Hepatocyte (in vitro differentiated cells): ENCODE results near the gene RNF128. TPM values are rescaled to one million over a fixed set of nuclear protein-coding genes. Genes with fewer than 3 reads are reported as not detected.
A peak's percentile ranks its signal among the peaks of the same experiment; 100 is the strongest.

Source experiments
- DNase-seq: peaks from one replicate; pipeline ENCODE4 v3.0.0-alpha.2; 2016; ENCODE audit warnings: low spot score
- H2AFZ ChIP-seq: fragments of 200-600 bp; sonication (generic); 2 replicates; pipeline ENCODE4 v1.6.0; 2016; ENCODE audit warnings: antibody characterized with exemption, mild to moderate bottlenecking
- H3K27ac ChIP-seq: fragments of 200-600 bp; sonication (generic); 2 replicates; pipeline ENCODE4 v1.5.1; 2016; ENCODE audit warnings: mild to moderate bottlenecking
- H3K27me3 ChIP-seq: fragments of 200-600 bp; sonication (generic); 2 replicates; pipeline ENCODE4 v1.6.1; 2016
- H3K36me3 ChIP-seq: fragments of 200-600 bp; sonication (generic); replicated peaks from 2 replicates; pipeline ENCODE4 v1.5.1; 2016; ENCODE audit warnings: low read depth; ENCODE audit not compliant: insufficient read depth
- H3K4me1 ChIP-seq: fragments of 200-600 bp; sonication (generic); 2 replicates; pipeline ENCODE4 v1.5.1; 2016; ENCODE audit warnings: mild to moderate bottlenecking, moderate library complexity; ENCODE audit not compliant: insufficient read depth
- H3K4me2 ChIP-seq: fragments of 200-600 bp; sonication (generic); 2 replicates; pipeline ENCODE4 v1.6.0; 2016
- H3K4me3 ChIP-seq: fragments of 200-600 bp; sonication (generic); 2 replicates; pipeline ENCODE4 v1.5.1; 2016; ENCODE audit warnings: mild to moderate bottlenecking
- H3K79me2 ChIP-seq: fragments of 200-600 bp; sonication (generic); 2 replicates; pipeline ENCODE4 v1.6.0; 2017; ENCODE audit warnings: mild to moderate bottlenecking
- H3K9me2 ChIP-seq: fragments of 200-600 bp; sonication (generic); replicated peaks from 2 replicates; pipeline ENCODE4 v1.6.0; 2017; ENCODE audit warnings: mild to moderate bottlenecking; ENCODE audit not compliant: insufficient read depth
- H3K9me3 ChIP-seq: fragments of 200-600 bp; sonication (generic); 2 replicates; pipeline ENCODE4 v1.5.1; 2016; ENCODE audit warnings: low read depth, mild to moderate bottlenecking
- H4K20me1 ChIP-seq: fragments of 200-600 bp; sonication (generic); 2 replicates; pipeline ENCODE4 v1.6.0; 2016; ENCODE audit warnings: mild to moderate bottlenecking; ENCODE audit not compliant: insufficient read depth, poor library complexity, severe bottlenecking
- EZH2 ChIP-seq: fragments of 200-600 bp; sonication (generic); IDR thresholded peaks from 2 replicates; pipeline ENCODE4 v1.6.1; 2016; ENCODE audit warnings: antibody characterized with exemption, mild to moderate bottlenecking, borderline replicate concordance
- EZH2phosphoT487 ChIP-seq: fragments of 200-600 bp; sonication (generic); IDR thresholded peaks from one replicate; pipeline ENCODE4 v1.6.1; 2018; ENCODE audit warnings: antibody characterized with exemption, mild to moderate bottlenecking, low read depth, moderate library complexity; ENCODE audit not compliant: unreplicated experiment, severe bottlenecking
- WGBS: methylation state at CpG from one replicate; pipeline ENCODE4 v1.1.6; 2016; ENCODE audit warnings: low lambda C conversion rate; ENCODE audit errors: missing lambda C conversion rate; 5-methylcytosine and 5-hydroxymethylcytosine counted together
- polyA plus RNA-seq: library from polyadenylated mRNA; unstranded; fragments of >200 nt; fragmentation: Nextera tagmentation; extraction: Ambion mirVana; gene quantifications from 2 replicates; pipeline ENCODE4 v1.2.1, GENCODE V29; 2016
- total RNA-seq: library from RNA; depleted of rRNA; stranded (reverse); fragments of >200 nt; gene quantifications from 2 replicates; pipeline ENCODE4 v1.2.3, GENCODE V29; 2014
- TF ChIP-seq, protein P1 (sequence below): fragments of 200-600 bp; sonication (generic); IDR thresholded peaks from 2 replicates; pipeline ENCODE4 v1.5.1; 2016; ENCODE audit warnings: antibody characterized with exemption, mild to moderate bottlenecking; ENCODE audit not compliant: poor library complexity

Gene RNF128, protein sequence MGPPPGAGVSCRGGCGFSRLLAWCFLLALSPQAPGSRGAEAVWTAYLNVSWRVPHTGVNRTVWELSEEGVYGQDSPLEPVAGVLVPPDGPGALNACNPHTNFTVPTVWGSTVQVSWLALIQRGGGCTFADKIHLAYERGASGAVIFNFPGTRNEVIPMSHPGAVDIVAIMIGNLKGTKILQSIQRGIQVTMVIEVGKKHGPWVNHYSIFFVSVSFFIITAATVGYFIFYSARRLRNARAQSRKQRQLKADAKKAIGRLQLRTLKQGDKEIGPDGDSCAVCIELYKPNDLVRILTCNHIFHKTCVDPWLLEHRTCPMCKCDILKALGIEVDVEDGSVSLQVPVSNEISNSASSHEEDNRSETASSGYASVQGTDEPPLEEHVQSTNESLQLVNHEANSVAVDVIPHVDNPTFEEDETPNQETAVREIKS
- total RNA-seq (95.0 and 101 TPM in 2 replicates), polyA plus RNA-seq (39.2 and 58.0 TPM in 2 replicates)

GRCh38 chrX:106726485-106727437 lies at the start of gene RNF128:
Gene RNF128, plus strand, starts transcription at chrX:106726701. Its CDS starts 213 bp downstream, at chrX:106726914.
- peak within 1 kb of the TSS; percentile 40 for H3K4me3 ChIP-seq
- 35% methylated on average over 78 of the region's 79 CpGs for WGBS
- no peaks in the 10 kb centered on the region for H3K4me1 ChIP-seq
- no peaks in the 10 kb centered on the region for H4K20me1 ChIP-seq
- H3K9me3 ChIP-seq, result no peaks in the 10 kb centered on the region
- peaks cover 8% of the 10 kb centered on the region for H3K79me2 ChIP-seq
- no peaks in the 10 kb centered on the region for H3K27me3 ChIP-seq
- H3K27ac ChIP-seq, result peak within 1 kb of the TSS; percentile 53
- H3K36me3 ChIP-seq, result no peaks in the 10 kb centered on the region
- H3K9me2 ChIP-seq, result no peaks in the 10 kb centered on the region
- H2AFZ ChIP-seq, result peak within 1 kb of the TSS; percentile 71
- peak; percentile 76 for DNase-seq
- TF ChIP-seq, protein P1, sequence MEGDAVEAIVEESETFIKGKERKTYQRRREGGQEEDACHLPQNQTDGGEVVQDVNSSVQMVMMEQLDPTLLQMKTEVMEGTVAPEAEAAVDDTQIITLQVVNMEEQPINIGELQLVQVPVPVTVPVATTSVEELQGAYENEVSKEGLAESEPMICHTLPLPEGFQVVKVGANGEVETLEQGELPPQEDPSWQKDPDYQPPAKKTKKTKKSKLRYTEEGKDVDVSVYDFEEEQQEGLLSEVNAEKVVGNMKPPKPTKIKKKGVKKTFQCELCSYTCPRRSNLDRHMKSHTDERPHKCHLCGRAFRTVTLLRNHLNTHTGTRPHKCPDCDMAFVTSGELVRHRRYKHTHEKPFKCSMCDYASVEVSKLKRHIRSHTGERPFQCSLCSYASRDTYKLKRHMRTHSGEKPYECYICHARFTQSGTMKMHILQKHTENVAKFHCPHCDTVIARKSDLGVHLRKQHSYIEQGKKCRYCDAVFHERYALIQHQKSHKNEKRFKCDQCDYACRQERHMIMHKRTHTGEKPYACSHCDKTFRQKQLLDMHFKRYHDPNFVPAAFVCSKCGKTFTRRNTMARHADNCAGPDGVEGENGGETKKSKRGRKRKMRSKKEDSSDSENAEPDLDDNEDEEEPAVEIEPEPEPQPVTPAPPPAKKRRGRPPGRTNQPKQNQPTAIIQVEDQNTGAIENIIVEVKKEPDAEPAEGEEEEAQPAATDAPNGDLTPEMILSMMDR, result no peak
- TF ChIP-seq EZH2phosphoT487 (no peak), EZH2 (no peak)
- peak within 1 kb of the TSS; percentile 83 for H3K4me2 ChIP-seq

GRCh38 chrX:106680716-106681115 lies 45.8 kb upstream of the RNF128 start:
- Histone ChIP-seq H3K27ac (no peak overlapping the region), H3K4me1 (no peaks in the 10 kb centered on the region), H3K9me2 (no peaks in the 10 kb centered on the region), H2AFZ (no peak overlapping the region), H3K79me2 (no peaks in the 10 kb centered on the region), H3K36me3 (no peaks in the 10 kb centered on the region), H3K9me3 (no peaks in the 10 kb centered on the region), H3K27me3 (no peaks in the 10 kb centered on the region), H3K4me3 (no peak overlapping the region), H3K4me2 (no peak overlapping the region), H4K20me1 (no peaks in the 10 kb centered on the region)
- 53% methylated on average over 2 of the region's 2 CpGs for WGBS
- TF ChIP-seq, protein P1, result no peak
- TF ChIP-seq EZH2, result no peak
- TF ChIP-seq EZH2phosphoT487, result no peak
- no peak for DNase-seq

DNA sequence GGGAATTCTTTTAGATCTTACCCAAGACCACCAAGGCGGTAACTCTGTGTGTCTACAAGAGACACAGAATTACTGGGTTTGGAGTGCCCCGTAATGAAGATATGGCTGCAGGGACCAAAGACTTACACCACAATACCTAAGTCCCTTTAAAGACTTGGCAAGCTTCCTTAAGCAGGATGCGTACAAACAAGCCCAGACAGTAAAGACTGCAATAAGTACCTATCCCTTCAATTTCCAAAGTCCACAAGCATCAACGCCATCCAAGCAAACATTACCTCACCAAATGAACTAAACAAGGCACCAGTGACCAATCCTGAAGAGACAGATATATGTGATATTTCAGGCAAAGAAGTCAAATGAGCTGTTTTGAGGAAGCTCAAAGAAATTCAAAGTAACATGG lies 42.3 kb upstream of the RNF128 start:
- no peaks in the 10 kb centered on the region for H3K36me3 ChIP-seq
- TF ChIP-seq, protein P1, result no peak
- no peak for TF ChIP-seq EZH2
- TF ChIP-seq EZH2phosphoT487, result no peak
- WGBS, result 86% methylated on average over 4 of the region's 4 CpGs
- no peak overlapping the region for H3K4me3 ChIP-seq
- DNase-seq, result no peak
- H3K9me2 ChIP-seq, result no peaks in the 10 kb centered on the region
- no peak overlapping the region for H3K27ac ChIP-seq
- H2AFZ ChIP-seq, result no peak overlapping the region
- no peaks in the 10 kb centered on the region for H3K4me1 ChIP-seq
- no peaks in the 10 kb centered on the region for H4K20me1 ChIP-seq
- H3K79me2 ChIP-seq, result no peaks in the 10 kb centered on the region
- no peak overlapping the region for H3K4me2 ChIP-seq
- no peaks in the 10 kb centered on the region for H3K9me3 ChIP-seq
- no peaks in the 10 kb centered on the region for H3K27me3 ChIP-seq
